Measurements from ENCODE around the gene RAX2. TPM values are rescaled to one million over a fixed set of nuclear protein-coding genes. Genes with fewer than 3 reads are reported as not detected.
A peak's percentile ranks its signal among the peaks of the same experiment; 100 is the strongest.

The RAX2 gene
- polyA plus RNA-seq, 1 donor from 2014 or later = not detected

DNA sequence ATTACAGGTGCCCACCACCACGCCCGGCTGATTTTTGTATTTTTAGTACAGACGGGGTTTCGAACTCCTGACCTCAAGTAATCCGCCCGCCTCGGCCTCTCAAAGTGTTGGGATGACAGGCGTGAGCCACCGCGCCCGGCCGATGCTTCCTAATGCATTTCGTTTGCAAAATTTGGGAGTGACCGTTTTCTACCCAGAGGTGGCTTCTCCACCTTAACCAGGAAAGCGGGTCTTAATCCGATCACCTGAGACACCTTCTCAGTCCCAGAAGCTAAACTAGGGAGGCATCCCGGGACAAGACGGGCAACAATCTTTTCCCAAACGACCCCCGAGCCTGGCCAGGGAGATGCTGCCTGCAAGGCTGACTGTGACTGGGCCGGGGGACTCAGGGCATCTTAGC, 29.0 kb upstream of the RAX2 start:
- Histone ChIP-seq H3K4me2 (ENCODE audit: low read length) (peak overlapping the region; percentile 59), H3K4me3 (ENCODE audit: low read length) (peak overlapping the region; percentile 66), H3K9ac (ENCODE audit: low read length) (peak overlapping the region; percentile 40), H3K27me3 (ENCODE audit: insufficient read depth, low read depth, low read length) (peaks cover 7% of the 10 kb centered on the region), H3K9me2 (ENCODE audit: insufficient read depth, low read length) (no peaks in the 10 kb centered on the region), H3K27ac (ENCODE audit: low read length) (no peak overlapping the region), H3K79me2 (replicated peaks; ENCODE audit: insufficient read depth, low read length) (no peaks in the 10 kb centered on the region), H3F3A (ENCODE audit: insufficient read depth, low read length, poor library complexity, severe bottlenecking) (no peaks in the 10 kb centered on the region), H4K20me1 (ENCODE audit: insufficient read depth) (no peaks in the 10 kb centered on the region), H3K36me3 (ENCODE audit: insufficient read depth, low read length) (no peaks in the 10 kb centered on the region), H2AFZ (ENCODE audit: low read depth, low read length) (peak overlapping the region; percentile 22), H3K9me3 (ENCODE audit: low read length) (no peaks in the 10 kb centered on the region)
- TF ChIP-seq CTCF (IDR thresholded peaks at IDR 0.05; ENCODE audit: poor library complexity, severe bottlenecking) (no peak), SMC3 (conservative IDR thresholded peaks at IDR 0.05; ENCODE audit: poor library complexity) (no peak), POLR2AphosphoS5 (IDR thresholded peaks at IDR 0.05) (no peak), REST (IDR thresholded peaks at IDR 0.05; ENCODE audit: borderline replicate concordance) (no peak), RAD21 (conservative IDR thresholded peaks at IDR 0.05) (no peak), TAF1 (IDR thresholded peaks at IDR 0.05; ENCODE audit: low read depth) (no peak), EP300 (conservative IDR thresholded peaks at IDR 0.05; ENCODE audit: poor library complexity, severe bottlenecking) (no peak), MXI1 (conservative IDR thresholded peaks at IDR 0.05; ENCODE audit: poor library complexity, severe bottlenecking) (no peak), EZH2 (IDR thresholded peaks at IDR 0.05; ENCODE audit: borderline replicate concordance, insufficient read depth, low read length, poor library complexity, severe bottlenecking) (no peak)

DNA sequence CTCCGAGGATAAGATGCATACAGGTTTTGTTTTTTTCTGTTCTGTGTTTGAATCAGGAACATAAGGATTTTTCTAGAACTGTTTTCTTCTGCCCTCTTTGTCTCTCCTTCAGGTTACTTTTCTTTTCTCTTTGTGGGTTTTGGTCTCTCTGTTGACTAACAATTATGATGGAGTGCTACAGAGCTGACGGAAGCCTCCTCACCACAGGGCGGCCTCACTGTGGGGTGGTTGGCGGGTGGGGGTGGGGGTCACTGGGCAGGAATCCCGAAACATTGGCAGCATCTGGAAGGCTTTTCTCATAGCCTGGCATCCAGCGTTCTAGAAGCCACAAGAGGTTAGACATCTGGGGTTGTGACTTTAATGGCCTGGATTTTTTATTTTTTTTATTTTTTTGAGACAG, 26.1 kb upstream of the RAX2 start:
- Histone ChIP-seq H3K9ac (ENCODE audit: low read length) (no peak overlapping the region), H3K9me3 (ENCODE audit: low read length) (no peaks in the 10 kb centered on the region), H3K79me2 (replicated peaks; ENCODE audit: insufficient read depth, low read length) (no peaks in the 10 kb centered on the region), H4K20me1 (ENCODE audit: insufficient read depth) (no peaks in the 10 kb centered on the region), H3K36me3 (ENCODE audit: insufficient read depth, low read length) (no peaks in the 10 kb centered on the region), H3K27ac (ENCODE audit: low read length) (no peak overlapping the region), H3K27me3 (ENCODE audit: insufficient read depth, low read depth, low read length) (peaks cover 7% of the 10 kb centered on the region), H3K4me3 (ENCODE audit: low read length) (no peak overlapping the region), H2AFZ (ENCODE audit: low read depth, low read length) (no peak overlapping the region), H3F3A (ENCODE audit: insufficient read depth, low read length, poor library complexity, severe bottlenecking) (no peaks in the 10 kb centered on the region), H3K4me2 (ENCODE audit: low read length) (no peak overlapping the region), H3K9me2 (ENCODE audit: insufficient read depth, low read length) (no peaks in the 10 kb centered on the region)
- TF ChIP-seq TAF1 (IDR thresholded peaks at IDR 0.05; ENCODE audit: low read depth) = no peak
- TF ChIP-seq RAD21 (conservative IDR thresholded peaks at IDR 0.05) = no peak
- TF ChIP-seq EP300 (conservative IDR thresholded peaks at IDR 0.05; ENCODE audit: poor library complexity, severe bottlenecking) = no peak
- TF ChIP-seq POLR2AphosphoS5 (IDR thresholded peaks at IDR 0.05) = no peak
- TF ChIP-seq EZH2 (IDR thresholded peaks at IDR 0.05; ENCODE audit: borderline replicate concordance, insufficient read depth, low read length, poor library complexity, severe bottlenecking) = no peak
- TF ChIP-seq REST (IDR thresholded peaks at IDR 0.05; ENCODE audit: borderline replicate concordance) = no peak
- no peak for TF ChIP-seq SMC3 (conservative IDR thresholded peaks at IDR 0.05; ENCODE audit: poor library complexity)
